Body of pancreas (tissue), 4 donors: Measurements from ENCODE around the gene MAPK9.

Experiments
- POLR2A ChIP-seq, 3 donors: fragments of 450-650 bp; IDR thresholded peaks; one replicate each; pipeline ENCODE4 v1.6.1; 2016; ENCODE audit warnings: antibody characterized with exemption in 3 of 3, mild to moderate bottlenecking in 2 of 3
- TF ChIP-seq, protein P1 (sequence below), 7 experiments: fragments of 450-650 bp in 4 of 7; fragments of 200-600 bp in 3 of 7; sonication (generic) in 3 of 7; IDR thresholded peaks; one replicate each; pipeline ENCODE4 v1.5.1; 2016 to 2019; ENCODE audit warnings: antibody characterized with exemption in 7 of 7

DNA sequence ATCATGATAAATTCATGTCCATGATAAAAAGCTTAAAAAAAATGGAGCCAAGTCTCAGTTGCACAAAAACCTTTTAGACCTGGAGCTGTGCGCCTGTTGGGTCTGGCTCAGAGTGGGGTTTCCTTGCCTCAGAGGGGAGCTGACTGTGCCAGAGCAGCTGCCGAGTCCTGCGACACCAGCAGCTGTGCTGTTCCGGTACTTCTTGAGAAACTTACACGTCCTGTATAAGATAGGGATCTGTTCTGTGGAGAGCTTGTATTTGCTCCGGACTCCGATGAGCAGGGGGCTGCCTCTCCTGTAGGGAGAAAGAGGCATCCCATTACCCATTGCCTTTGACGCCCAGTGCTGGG is 32.7 kb upstream of the MAPK9 start:
- TF ChIP-seq, protein P1, sequence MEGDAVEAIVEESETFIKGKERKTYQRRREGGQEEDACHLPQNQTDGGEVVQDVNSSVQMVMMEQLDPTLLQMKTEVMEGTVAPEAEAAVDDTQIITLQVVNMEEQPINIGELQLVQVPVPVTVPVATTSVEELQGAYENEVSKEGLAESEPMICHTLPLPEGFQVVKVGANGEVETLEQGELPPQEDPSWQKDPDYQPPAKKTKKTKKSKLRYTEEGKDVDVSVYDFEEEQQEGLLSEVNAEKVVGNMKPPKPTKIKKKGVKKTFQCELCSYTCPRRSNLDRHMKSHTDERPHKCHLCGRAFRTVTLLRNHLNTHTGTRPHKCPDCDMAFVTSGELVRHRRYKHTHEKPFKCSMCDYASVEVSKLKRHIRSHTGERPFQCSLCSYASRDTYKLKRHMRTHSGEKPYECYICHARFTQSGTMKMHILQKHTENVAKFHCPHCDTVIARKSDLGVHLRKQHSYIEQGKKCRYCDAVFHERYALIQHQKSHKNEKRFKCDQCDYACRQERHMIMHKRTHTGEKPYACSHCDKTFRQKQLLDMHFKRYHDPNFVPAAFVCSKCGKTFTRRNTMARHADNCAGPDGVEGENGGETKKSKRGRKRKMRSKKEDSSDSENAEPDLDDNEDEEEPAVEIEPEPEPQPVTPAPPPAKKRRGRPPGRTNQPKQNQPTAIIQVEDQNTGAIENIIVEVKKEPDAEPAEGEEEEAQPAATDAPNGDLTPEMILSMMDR (IDR thresholded peaks at IDR 0.05) = no peak
- TF ChIP-seq POLR2A (IDR thresholded peaks at IDR 0.05) = no peak
